Osteoblast (primary cell): ENCODE data around the gene MDM1. TPM values are rescaled to one million over a fixed set of nuclear protein-coding genes. Genes with fewer than 3 reads are reported as not detected.

Experiments
- DNase-seq: peaks from one replicate; pipeline ENCODE4 v3.0.0; 2011; ENCODE audit warnings: low spot score, mixed read lengths; ENCODE audit not compliant: insufficient read length; ENCODE audit errors: missing footprints
- H2AFZ ChIP-seq: 2 replicates; pipeline ENCODE4 v1.6.0; 2011; ENCODE audit warnings: mild to moderate bottlenecking, low read length
- H3K27ac ChIP-seq: 2 replicates; pipeline ENCODE4 v1.5.1; 2011; ENCODE audit warnings: mild to moderate bottlenecking, low read depth, low read length, moderate library complexity
- H3K27me3 ChIP-seq: 2 replicates; pipeline ENCODE4 v1.6.0; 2012; ENCODE audit warnings: mild to moderate bottlenecking, control low read depth, inconsistent platforms, low read length, moderate library complexity; ENCODE audit not compliant: insufficient read depth
- H3K36me3 ChIP-seq: 2 replicates; pipeline ENCODE4 v1.5.1; 2011; ENCODE audit warnings: mild to moderate bottlenecking, low read length, control low read depth, moderate library complexity; ENCODE audit not compliant: insufficient read depth
- H3K4me1 ChIP-seq: 2 replicates; pipeline ENCODE4 v1.5.1; 2011; ENCODE audit warnings: mild to moderate bottlenecking, low read length, control low read depth, moderate library complexity; ENCODE audit not compliant: insufficient read depth
- H3K4me2 ChIP-seq: 2 replicates; pipeline ENCODE4 v1.6.0; 2011; ENCODE audit warnings: mild to moderate bottlenecking, low read length; ENCODE audit not compliant: insufficient read depth
- H3K4me3 ChIP-seq: fragments of 200-600 bp; sonication (generic); 3 replicates; pipeline ENCODE4 v1.5.1; 2012; ENCODE audit warnings: mild to moderate bottlenecking, low read length, inconsistent platforms; ENCODE audit not compliant: insufficient read depth
- H3K79me2 ChIP-seq: 2 replicates; pipeline ENCODE4 v1.6.0; 2012; ENCODE audit warnings: mild to moderate bottlenecking, low read length, control low read depth, inconsistent platforms; ENCODE audit not compliant: insufficient read depth
- H3K9me3 ChIP-seq: 2 replicates; pipeline ENCODE4 v1.5.1; 2011; ENCODE audit warnings: low read depth, low read length, control low read depth
- H4K20me1 ChIP-seq: 2 replicates; pipeline ENCODE4 v1.6.0; 2012; ENCODE audit warnings: mild to moderate bottlenecking, low read length, control low read depth; ENCODE audit not compliant: insufficient read depth
- total RNA-seq: library from RNA; depleted of rRNA; stranded (reverse); fragments of >200 nt; gene quantifications from 2 replicates; pipeline ENCODE4 v1.2.3, GENCODE V29; 2012
- TF ChIP-seq, protein P1 (sequence below): IDR thresholded peaks from 2 replicates; pipeline ENCODE4 v1.5.1; 2011; ENCODE audit warnings: mild to moderate bottlenecking, low read depth, low read length, moderate library complexity; ENCODE audit errors: extremely low read depth

The MDM1 gene
- total RNA-seq, 1 donor, result 28.2 TPM

- TF ChIP-seq, protein P1, sequence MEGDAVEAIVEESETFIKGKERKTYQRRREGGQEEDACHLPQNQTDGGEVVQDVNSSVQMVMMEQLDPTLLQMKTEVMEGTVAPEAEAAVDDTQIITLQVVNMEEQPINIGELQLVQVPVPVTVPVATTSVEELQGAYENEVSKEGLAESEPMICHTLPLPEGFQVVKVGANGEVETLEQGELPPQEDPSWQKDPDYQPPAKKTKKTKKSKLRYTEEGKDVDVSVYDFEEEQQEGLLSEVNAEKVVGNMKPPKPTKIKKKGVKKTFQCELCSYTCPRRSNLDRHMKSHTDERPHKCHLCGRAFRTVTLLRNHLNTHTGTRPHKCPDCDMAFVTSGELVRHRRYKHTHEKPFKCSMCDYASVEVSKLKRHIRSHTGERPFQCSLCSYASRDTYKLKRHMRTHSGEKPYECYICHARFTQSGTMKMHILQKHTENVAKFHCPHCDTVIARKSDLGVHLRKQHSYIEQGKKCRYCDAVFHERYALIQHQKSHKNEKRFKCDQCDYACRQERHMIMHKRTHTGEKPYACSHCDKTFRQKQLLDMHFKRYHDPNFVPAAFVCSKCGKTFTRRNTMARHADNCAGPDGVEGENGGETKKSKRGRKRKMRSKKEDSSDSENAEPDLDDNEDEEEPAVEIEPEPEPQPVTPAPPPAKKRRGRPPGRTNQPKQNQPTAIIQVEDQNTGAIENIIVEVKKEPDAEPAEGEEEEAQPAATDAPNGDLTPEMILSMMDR, result no peak
- Histone ChIP-seq H2AFZ (peak overlapping the region; percentile 56), H3K79me2 (no peaks in the 10 kb centered on the region), H3K4me1 (peaks cover 26% of the 10 kb centered on the region), H4K20me1 (no peaks in the 10 kb centered on the region), H3K4me2 (no peak overlapping the region), H3K9me3 (no peaks in the 10 kb centered on the region), H3K27me3 (no peaks in the 10 kb centered on the region), H3K27ac (no peak overlapping the region), H3K4me3 (no peak overlapping the region), H3K36me3 (no peaks in the 10 kb centered on the region)
- DNase-seq, result no peak
Observed at GRCh38 chr12:68354977-68355541, 22.9 kb upstream of the MDM1 start.

GRCh38 chr12:68352067-68352466 lies 19.9 kb upstream of the MDM1 start:
- no peaks in the 10 kb centered on the region for H3K9me3 ChIP-seq
- H3K79me2 ChIP-seq, result no peaks in the 10 kb centered on the region
- H3K27ac ChIP-seq, result no peak overlapping the region
- no peak overlapping the region for H3K4me2 ChIP-seq
- TF ChIP-seq, protein P1, result no peak
- no peak for DNase-seq
- H3K4me3 ChIP-seq, result no peak overlapping the region
- peaks cover 21% of the 10 kb centered on the region for H3K4me1 ChIP-seq
- H2AFZ ChIP-seq, result peak overlapping the region; percentile 23
- no peaks in the 10 kb centered on the region for H3K27me3 ChIP-seq
- H4K20me1 ChIP-seq, result no peaks in the 10 kb centered on the region
- H3K36me3 ChIP-seq, result no peaks in the 10 kb centered on the region

DNA sequence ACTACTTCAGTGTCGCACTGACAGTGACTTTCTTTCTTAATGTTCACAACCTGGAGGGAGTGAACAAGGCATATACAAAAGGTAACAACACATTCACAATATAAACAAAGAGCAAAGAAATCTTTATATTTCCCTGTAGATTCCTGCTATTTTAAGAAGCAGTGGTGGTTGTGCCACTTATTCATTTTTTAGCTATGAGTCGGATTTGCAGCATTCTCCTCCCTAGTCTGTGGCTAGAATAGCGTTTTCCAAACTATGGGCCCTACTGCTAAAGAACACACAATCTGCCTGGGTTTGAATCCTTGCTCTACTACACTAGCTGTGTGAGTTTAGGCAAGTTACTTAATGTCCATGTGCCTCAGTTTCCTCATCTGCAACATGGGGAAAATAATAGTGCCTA lies 18.6 kb upstream of the MDM1 start:
- no peaks in the 10 kb centered on the region for H3K79me2 ChIP-seq
- H3K36me3 ChIP-seq, result no peaks in the 10 kb centered on the region
- H3K4me3 ChIP-seq, result no peak overlapping the region
- DNase-seq, result no peak
- TF ChIP-seq, protein P1, result no peak
- peaks cover under 1% of the 10 kb centered on the region for H3K27me3 ChIP-seq
- H3K4me2 ChIP-seq, result peak overlapping the region; percentile 6
- H3K4me1 ChIP-seq, result peaks cover 21% of the 10 kb centered on the region
- H3K9me3 ChIP-seq, result no peaks in the 10 kb centered on the region
- no peaks in the 10 kb centered on the region for H4K20me1 ChIP-seq
- H2AFZ ChIP-seq, result peak overlapping the region; percentile 9
- H3K27ac ChIP-seq, result no peak overlapping the region

GRCh38 chr12:68349921-68350606 lies 17.9 kb upstream of the MDM1 start:
- no peak overlapping the region for H3K27ac ChIP-seq
- no peaks in the 10 kb centered on the region for H3K79me2 ChIP-seq
- H3K4me3 ChIP-seq, result no peak overlapping the region
- H3K4me1 ChIP-seq, result peaks cover 21% of the 10 kb centered on the region
- no peaks in the 10 kb centered on the region for H4K20me1 ChIP-seq
- no peaks in the 10 kb centered on the region for H3K36me3 ChIP-seq
- no peaks in the 10 kb centered on the region for H3K9me3 ChIP-seq
- TF ChIP-seq, protein P1, result no peak
- no peak overlapping the region for H2AFZ ChIP-seq
- peak; percentile 66 for DNase-seq
- peaks cover 3% of the 10 kb centered on the region for H3K27me3 ChIP-seq
- H3K4me2 ChIP-seq, result no peak overlapping the region
